Esophagus squamous epithelium (tissue), 5 donors: ENCODE data around the gene SPDYE8. TPM values are rescaled to one million over a fixed set of nuclear protein-coding genes. Genes with fewer than 3 reads are reported as not detected.
"Not testable (repeated sequence)": the region's sequence is repeated elsewhere in the genome, so short reads cannot be mapped to it uniquely, and the experiment has no call there.

Source experiments
- DNase-seq: peaks from one replicate; lab custom pipeline; 2025; lab: John Stamatoyannopoulos, UW
- H3K27ac ChIP-seq, 4 donors: fragments of 200-600 bp; sonication (generic); one replicate each; pipeline ENCODE4 v1.5.1; 2016 to 2019; ENCODE audit warnings: mild to moderate bottlenecking in 1 of 4
- H3K27me3 ChIP-seq, 4 donors: fragments of 200-600 bp; sonication (generic); 1 replicate in 3 of 4; 2 replicates in 1 of 4; pipeline versions ENCODE4 v1.5.1 to v1.6.0; 2017 to 2021; ENCODE audit warnings: antibody characterized with exemption in 1 of 4
- H3K36me3 ChIP-seq, 3 donors: fragments of 200-600 bp; sonication (generic); one replicate each; pipeline ENCODE4 v1.5.1; 2016 to 2019
- H3K4me1 ChIP-seq, 3 donors: fragments of 200-600 bp; sonication (generic); one replicate each; pipeline ENCODE4 v1.5.1; 2017 to 2019
- H3K4me3 ChIP-seq, 4 donors: fragments of 200-600 bp; sonication (generic); 1 replicate in 3 of 4; 2 replicates in 1 of 4; pipeline ENCODE4 v1.5.1; 2016 to 2019; ENCODE audit warnings: mild to moderate bottlenecking in 2 of 4, moderate library complexity in 1 of 4
- H3K9me3 ChIP-seq, 3 donors: fragments of 200-600 bp; sonication (generic); one replicate each; pipeline ENCODE4 v1.5.1; 2016 to 2019
- WGBS, 2 donors: methylation state at CpG; one replicate each; pipeline ENCODE4 v1.1.5; 2018; 5-methylcytosine and 5-hydroxymethylcytosine counted together
- intact Hi-C: fragments of 100-400 bp; cut with DNase I; formaldehyde crosslinking; loops from one replicate; pipeline ENCODE4 v1.15.0; 2022
- small RNA-seq, 4 donors: library from RNA; depleted of rRNA; stranded (forward); fragments of <200 nt; gene quantifications; one replicate each; pipeline ENCODE3, GENCODE V24; 2016
- total RNA-seq, 4 donors: library from RNA; depleted of rRNA; stranded (reverse); fragments of >200 nt; gene quantifications; one replicate each; pipeline ENCODE4 v1.1.0, GENCODE V29; 2016
- donor health status: DM: yes; HTN: yes; CAD: no.

SPDYE8 gene
- total RNA-seq, 4 donors from 2014 or later = not detected

GRCh38 chr7:72975656-72976286 lies 53.8 kb downstream of the SPDYE8 start:
- WGBS, 2 donors = 100% methylated on average over 3 of the region's 55 CpGs; no CpG with 5 or more reads in 1 of the 2 donors
- H3K27me3 ChIP-seq, H3K36me3 ChIP-seq, H3K4me3 ChIP-seq, H3K9me3 ChIP-seq, H3K27ac ChIP-seq, intact Hi-C loops, DNase-seq, H3K4me1 ChIP-seq: not testable (repeated sequence)

- H3K4me3 ChIP-seq, intact Hi-C loops, H3K27ac ChIP-seq, DNase-seq, H3K9me3 ChIP-seq, H3K4me1 ChIP-seq, H3K27me3 ChIP-seq, H3K36me3 ChIP-seq: not testable (repeated sequence)
- no CpG with 5 or more reads among the region's 7 CpGs for WGBS, 2 donors
These were observed 54.8 kb downstream of the SPDYE8 start for GRCh38 chr7:72974781-72975180.

GRCh38 chr7:72971505-72971904 lies 58.1 kb downstream of the SPDYE8 start:
- DNase-seq, H3K36me3 ChIP-seq, intact Hi-C loops, H3K9me3 ChIP-seq, H3K4me3 ChIP-seq, H3K27ac ChIP-seq, H3K27me3 ChIP-seq, H3K4me1 ChIP-seq: not testable (repeated sequence)
- WGBS, 2 donors = no CpG with 5 or more reads among the region's 6 CpGs

Small RNA genes within 50 kb of the gene (small RNA-seq; reads per million reads assigned to genes)
- gene RF00019 = 0 reads per million in 4 donors

Other genes with a start within 250 kb of the SPDYE8 start
- 1 to 10 TPM; 2.0 to 5.1 (median 2.5) TPM for gene TYW1B, start 201.6 kb downstream of the SPDYE8 start, total RNA-seq
- gene POM121, start 104.7 kb downstream of the SPDYE8 start, total RNA-seq = 10 to 100 TPM; 12.0 to 20.8 (median 15.7) TPM
- gene TRIM74, start 60.3 kb downstream of the SPDYE8 start, total RNA-seq = under 1 TPM in 1 of 4 donors, not detected in 3; 0.38 TPM
- not detected for gene SPDYE11, start 28.1 kb upstream of the SPDYE8 start, total RNA-seq
- gene SPDYE9, start 56.3 kb upstream of the SPDYE8 start, total RNA-seq = not detected